GM23338 (cell line): ENCODE measurements around the gene FAM90A1.
"Not testable (repeated sequence)": the region's sequence is repeated elsewhere in the genome, so short reads cannot be mapped to it uniquely, and the experiment has no call there.

Experiments used
- CREB1 ChIP-seq: fragments of 250-450 bp; sonication (Bioruptor Pico); IDR thresholded peaks from 2 replicates; pipeline ENCODE4 v1.5.0; 2020; ENCODE audit warnings: low read depth, mild to moderate bottlenecking, moderate library complexity
- CTCF ChIP-seq, 2 experiments: fragments of 200-600 bp in 1 of 2; sonication (generic) in 1 of 2; conservative IDR thresholded peaks; 2 replicates each; pipeline versions ENCODE4 v1.5.1 to v1.6.1; 2016 to 2017; ENCODE audit warnings: antibody characterized with exemption in 2 of 2, low read depth in 2 of 2, mild to moderate bottlenecking in 2 of 2, moderate library complexity in 1 of 2
- EZH2 ChIP-seq: fragments of 200-600 bp; sonication (generic); IDR thresholded peaks from one replicate; pipeline ENCODE4 v1.8.0; 2017; ENCODE audit warnings: antibody characterized with exemption, mild to moderate bottlenecking, low read depth; ENCODE audit not compliant: unreplicated experiment
- EZH2phosphoT487 ChIP-seq: fragments of 200-600 bp; sonication (generic); IDR thresholded peaks from one replicate; pipeline ENCODE4 v1.8.1; 2018; ENCODE audit warnings: antibody characterized with exemption; ENCODE audit not compliant: unreplicated experiment
- JUNB ChIP-seq: IDR thresholded peaks from one replicate; pipeline ENCODE4 v1.6.1; 2016; ENCODE audit warnings: antibody characterized with exemption; ENCODE audit not compliant: unreplicated experiment
- NANOG ChIP-seq: IDR thresholded peaks from 2 replicates; pipeline ENCODE4 v1.6.1; 2016; ENCODE audit warnings: antibody characterized with exemption, borderline replicate concordance
- POLR2AphosphoS5 ChIP-seq: IDR thresholded peaks from 2 replicates; pipeline ENCODE4 v1.6.1; 2016; ENCODE audit warnings: antibody characterized with exemption, low read depth
- REST ChIP-seq: IDR thresholded peaks from one replicate; pipeline ENCODE4 v1.6.1; 2018; ENCODE audit warnings: antibody characterized with exemption; ENCODE audit not compliant: unreplicated experiment
- STAT1 ChIP-seq: IDR thresholded peaks from one replicate; pipeline ENCODE4 v1.6.1; 2016; ENCODE audit warnings: antibody characterized with exemption; ENCODE audit not compliant: unreplicated experiment
- ZNF114 ChIP-seq: fragments of 250-450 bp; sonication (Bioruptor Pico); IDR thresholded peaks from 2 replicates; pipeline ENCODE4 v1.5.0; 2020; ENCODE audit warnings: mild to moderate bottlenecking, moderate library complexity
- ZNF331 ChIP-seq: fragments of 250-450 bp; sonication (Bioruptor Pico); IDR thresholded peaks from 2 replicates; pipeline ENCODE4 v1.5.0; 2020; ENCODE audit warnings: low read depth, mild to moderate bottlenecking, moderate library complexity

- TF ChIP-seq CTCF (conservative IDR thresholded peaks at IDR 0.05; ENCODE audit: low read depth in 2 of 2); POLR2AphosphoS5; EZH2; CREB1 (CRISPR knock-in tag); REST; EZH2phosphoT487; JUNB; ZNF114 (CRISPR knock-in tag); STAT1; ZNF331 (CRISPR knock-in tag); NANOG: not testable (repeated sequence)
Measured at GRCh38 chr12:8228607-8229006, 1.2 kb upstream of the FAM90A1 start.
